ENCODE measurements around the gene FZR1. TPM values are rescaled to one million over a fixed set of nuclear protein-coding genes. Genes with fewer than 3 reads are reported as not detected.
"Not testable (repeated sequence)": the region's sequence is repeated elsewhere in the genome, so short reads cannot be mapped to it uniquely, and the experiment has no call there.

FZR1 gene
- total RNA-seq, 2 donors from 2014 or later = 32.2 to 64.9 TPM

GRCh38 chr19:3507371-3508120 is 1.4 kb downstream of the FZR1 start:
- Histone ChIP-seq H3K4me3 (peak overlapping the region; percentile 76 to 98), H3K36me3 (no peaks in the 10 kb centered on the region), H3K4me1 (replicated peaks) (no peaks in the 10 kb centered on the region), H3K27ac (peak overlapping the region; percentile 74), H3K9me3 (no peaks in the 10 kb centered on the region), H3K27me3 (replicated peaks; ENCODE audit: insufficient read depth) (no peaks in the 10 kb centered on the region)
- intact Hi-C loops (cut with DNase I) = loop anchor here (10.0 kb wide), 1 partner anchor 67 kb away; the partner anchor contains the start of gene HMG20B
- TF ChIP-seq POLR2A (IDR thresholded peaks at IDR 0.05) = peak; percentile 11
- no peak for TF ChIP-seq POLR2AphosphoS5 (IDR thresholded peaks at IDR 0.05)
- WGBS = 17% methylated on average over 31 of the region's 31 CpGs
- peak; percentile 22 for DNase-seq (ENCODE audit: low spot score)

- not testable (repeated sequence) for H3K36me3 ChIP-seq; H3K4me1 ChIP-seq (replicated peaks); H3K9me3 ChIP-seq; H3K27ac ChIP-seq; H3K4me3 ChIP-seq; H3K27me3 ChIP-seq (replicated peaks; ENCODE audit: insufficient read depth); DNase-seq (ENCODE audit: low spot score)
- intact Hi-C loops (cut with DNase I) = loop anchor here (10.0 kb wide), 1 partner anchor 67 kb away; the partner anchor contains the start of gene HMG20B
- 93% methylated on average over 18 of the region's 18 CpGs for WGBS
Observed at GRCh38 chr19:3508121-3508661, 2.1 kb downstream of the FZR1 start.

- H3K27ac ChIP-seq = no peak overlapping the region
- TF ChIP-seq CTCF (IDR thresholded peaks at IDR 0.05) (no peak), POLR2A (IDR thresholded peaks at IDR 0.05) (no peak), POLR2AphosphoS5 (IDR thresholded peaks at IDR 0.05) (no peak)
- H3K4me1 ChIP-seq (replicated peaks) = no peaks in the 10 kb centered on the region
- no peaks in the 10 kb centered on the region for H3K27me3 ChIP-seq (replicated peaks; ENCODE audit: insufficient read depth)
- no peaks in the 10 kb centered on the region for H3K36me3 ChIP-seq
- H3K9me3 ChIP-seq = no peaks in the 10 kb centered on the region
- H3K4me3 ChIP-seq = no peak overlapping the region
- WGBS = 84% methylated on average over 19 of the region's 23 CpGs
- DNase-seq (ENCODE audit: low spot score) = no peak
- intact Hi-C loops (cut with DNase I) = loop anchor here (10.0 kb wide), 1 partner anchor 66 kb away; the partner anchor contains the start of gene HMG20B
Observed at GRCh38 chr19:3508771-3509535, 2.8 kb downstream of the FZR1 start.

- no peak overlapping the region for H3K4me3 ChIP-seq
- no peak overlapping the region for H3K27ac ChIP-seq
- 85% methylated on average over 15 of the region's 15 CpGs for WGBS
- H3K36me3 ChIP-seq = no peaks in the 10 kb centered on the region
- H3K27me3 ChIP-seq (replicated peaks; ENCODE audit: insufficient read depth) = no peaks in the 10 kb centered on the region
- no peaks in the 10 kb centered on the region for H3K9me3 ChIP-seq
- intact Hi-C loops (cut with DNase I) = loop anchor here (10.0 kb wide), 1 partner anchor 65 kb away; the partner anchor contains the start of gene HMG20B
- TF ChIP-seq CTCF (IDR thresholded peaks at IDR 0.05) = no peak
- TF ChIP-seq POLR2AphosphoS5 (IDR thresholded peaks at IDR 0.05) = no peak
- H3K4me1 ChIP-seq (replicated peaks) = no peaks in the 10 kb centered on the region
- DNase-seq (ENCODE audit: low spot score) = no peak
Observed at GRCh38 chr19:3509566-3509989, 3.5 kb downstream of the FZR1 start.

- no peak overlapping the region for H3K4me3 ChIP-seq
- 84% methylated on average over 21 of the region's 22 CpGs for WGBS
- no peak overlapping the region for H3K27ac ChIP-seq
- H3K9me3 ChIP-seq = no peaks in the 10 kb centered on the region
- no peaks in the 10 kb centered on the region for H3K4me1 ChIP-seq (replicated peaks)
- no peaks in the 10 kb centered on the region for H3K36me3 ChIP-seq
- H3K27me3 ChIP-seq (replicated peaks; ENCODE audit: insufficient read depth) = no peaks in the 10 kb centered on the region
- DNase-seq (ENCODE audit: low spot score) = no peak
- intact Hi-C loops (cut with DNase I) = no loop called here
- no peak for TF ChIP-seq POLR2A (IDR thresholded peaks at IDR 0.05)
- TF ChIP-seq CTCF (IDR thresholded peaks at IDR 0.05) = no peak
- no peak for TF ChIP-seq POLR2AphosphoS5 (IDR thresholded peaks at IDR 0.05)
Observed at GRCh38 chr19:3510727-3511126, 4.6 kb downstream of the FZR1 start.

All from prostate gland (tissue), 2 donors.